NB4 (cell line): ENCODE results near the gene GOLGA1.

Experiments
- CTCF ChIP-seq: IDR thresholded peaks from one replicate; pipeline ENCODE4 v1.5.1; 2012; ENCODE audit warnings: low read depth, low read length
- MYC ChIP-seq: IDR thresholded peaks from 2 replicates; pipeline ENCODE4 v1.6.1; 2011; ENCODE audit warnings: low read depth, low read length
- POLR2A ChIP-seq: IDR thresholded peaks from 2 replicates; pipeline ENCODE4 v1.6.1; 2011; ENCODE audit warnings: mild to moderate bottlenecking; ENCODE audit not compliant: insufficient read length; ENCODE audit errors: extremely low read depth

- TF ChIP-seq CTCF (no peak), POLR2A (no peak), MYC (no peak)
Measured at GRCh38 chr9:124947727-124948391, 7.0 kb upstream of the GOLGA1 start.
